H1 (cell line): ENCODE data around the gene RPS5. TPM values are rescaled to one million over a fixed set of nuclear protein-coding genes. Genes with fewer than 3 reads are reported as not detected.

Experiments
- CTCF ChIA-PET: fragments of 300-600 bp; sonication (Branson Sonifier 250); formaldehyde crosslinking; loops from one replicate; lab custom pipeline; 2021; ENCODE audit not compliant: partially characterized antibody; lab: Charles Lee
- POLR2A ChIA-PET: fragments of 300-600 bp; sonication (Branson Sonifier 250); formaldehyde crosslinking; loops from one replicate; lab custom pipeline; 2021; ENCODE audit warnings: inconsistent platforms; ENCODE audit not compliant: partially characterized antibody; lab: Charles Lee
- DNase-seq, 2 experiments: peaks; one replicate each; pipeline versions ENCODE4 v3.0.0 to v3.0.0-alpha.2; 2010 to 2022; ENCODE audit warnings: low spot score in 2 of 2, low read depth in 1 of 2, mixed read lengths in 1 of 2
- FAIRE-seq: peaks from 2 replicates; lab custom pipeline; 2011; peaks lifted over from hg19 to GRCh38; lab: Jason Lieb, UNC
- H2AFZ ChIP-seq: 2 replicates; pipeline ENCODE4 v1.8.1; 2012; ENCODE audit warnings: low read length, inconsistent platforms
- H2AK5ac ChIP-seq: 2 replicates; pipeline ENCODE4 v1.6.1; 2013; ENCODE audit warnings: low read depth, low read length
- H2BK120ac ChIP-seq: replicated peaks from 2 replicates; pipeline ENCODE3; 2013; ENCODE audit warnings: low read depth, low read length, inconsistent platforms
- H2BK12ac ChIP-seq: 2 replicates; pipeline ENCODE4 v1.6.1; 2013; ENCODE audit warnings: low read depth, low read length
- H2BK15ac ChIP-seq: 2 replicates; pipeline ENCODE4 v1.6.1; 2013; ENCODE audit warnings: low read length
- H2BK20ac ChIP-seq: 2 replicates; pipeline ENCODE4 v1.6.1; 2013; ENCODE audit warnings: low read length
- H2BK5ac ChIP-seq: 2 replicates; pipeline ENCODE4 v1.6.1; 2013; ENCODE audit warnings: low read depth, low read length
- H3K14ac ChIP-seq: 2 replicates; pipeline ENCODE4 v1.6.1; 2013; ENCODE audit warnings: inconsistent platforms; ENCODE audit not compliant: insufficient read length
- H3K18ac ChIP-seq: 2 replicates; pipeline ENCODE4 v1.6.1; 2013; ENCODE audit warnings: low read length; ENCODE audit errors: extremely low read depth
- H3K23ac ChIP-seq: 2 replicates; pipeline ENCODE4 v1.6.1; 2013; ENCODE audit warnings: inconsistent platforms; ENCODE audit not compliant: insufficient read length
- H3K23me2 ChIP-seq: 2 replicates; pipeline ENCODE4 v1.6.1; 2013; ENCODE audit warnings: low read depth, low read length
- H3K27ac ChIP-seq: 2 replicates; pipeline ENCODE4 v1.6.1; 2011; ENCODE audit warnings: low read depth, low read length, inconsistent platforms
- H3K27me3 ChIP-seq, 4 experiments: replicated peaks in 1 of 4; 1 replicate in 1 of 4; 2 replicates in 3 of 4; pipeline versions ENCODE4 v1.6.1 to v1.8.1; 2011 to 2013; ENCODE audit warnings: low read length in 3 of 4, mild to moderate bottlenecking in 3 of 4, inconsistent platforms in 2 of 4, mixed read lengths in 2 of 4, moderate library complexity in 1 of 4; ENCODE audit not compliant: control insufficient read depth in 3 of 4, insufficient read depth in 3 of 4; ENCODE audit errors: extremely low read depth in 1 of 4
- H3K36me3 ChIP-seq, 4 experiments: 2 replicates each; pipeline versions ENCODE4 v1.6.1 to v1.8.1; 2011 to 2013; ENCODE audit warnings: mild to moderate bottlenecking in 4 of 4, low read length in 3 of 4, moderate library complexity in 2 of 4, control low read depth in 1 of 4, inconsistent platforms in 1 of 4; ENCODE audit not compliant: insufficient read depth in 4 of 4, control insufficient read depth in 2 of 4
- H3K4ac ChIP-seq: replicated peaks from 2 replicates; pipeline ENCODE3; 2013; ENCODE audit warnings: low read length, low read depth, mixed read lengths, inconsistent platforms; ENCODE audit not compliant: insufficient read length
- H3K4me1 ChIP-seq, 4 experiments: replicated peaks in 1 of 4; 1 replicate in 1 of 4; 2 replicates in 3 of 4; pipeline versions ENCODE4 v1.6.1 to v1.8.1; 2011 to 2013; ENCODE audit warnings: low read length in 3 of 4, inconsistent platforms in 2 of 4, mixed read lengths in 1 of 4; ENCODE audit not compliant: insufficient read depth in 4 of 4, control insufficient read depth in 3 of 4
- H3K4me2 ChIP-seq, 2 experiments: 2 replicates each; pipeline versions ENCODE4 v1.6.1 to v1.8.1; 2011 to 2013; ENCODE audit warnings: low read depth in 2 of 2, low read length in 2 of 2, control low read depth in 1 of 2, inconsistent platforms in 1 of 2, mild to moderate bottlenecking in 1 of 2; ENCODE audit not compliant: insufficient read depth in 1 of 2
- H3K4me3 ChIP-seq, 4 experiments: fragments of 200-600, 300-600 bp in 1 of 4; sonication (generic), shearing (Covaris generic), sonication (Bioruptor Twin) in 1 of 4; 2 replicates each; pipeline versions ENCODE4 v1.5.1 to v1.8.1; 2011 to 2016; ENCODE audit warnings: low read length in 4 of 4, low read depth in 3 of 4, control low read depth in 2 of 4, inconsistent platforms in 2 of 4, mild to moderate bottlenecking in 2 of 4, mixed read lengths in 1 of 4, moderate library complexity in 1 of 4; ENCODE audit not compliant: insufficient read depth in 2 of 4; ENCODE audit errors: extremely low read depth in 1 of 4
- H3K56ac ChIP-seq: replicated peaks from 2 replicates; pipeline ENCODE3; 2013; ENCODE audit warnings: low read depth, mild to moderate bottlenecking, mixed read lengths, low read length, inconsistent platforms; ENCODE audit not compliant: insufficient read length
- H3K79me1 ChIP-seq: 2 replicates; pipeline ENCODE4 v1.6.1; 2013; ENCODE audit warnings: low read depth, low read length, control low read depth
- H3K79me2 ChIP-seq, 2 experiments: 2 replicates each; pipeline versions ENCODE4 v1.6.1 to v1.8.1; 2012 to 2013; ENCODE audit warnings: low read length in 2 of 2, mild to moderate bottlenecking in 2 of 2, inconsistent platforms in 1 of 2; ENCODE audit not compliant: insufficient read depth in 2 of 2, control insufficient read depth in 1 of 2
- H3K9ac ChIP-seq, 4 experiments: replicated peaks in 1 of 4; 1 replicate in 1 of 4; 2 replicates in 3 of 4; pipeline versions ENCODE4 v1.6.1 to v1.8.1; 2011 to 2013; ENCODE audit warnings: low read depth in 3 of 4, low read length in 3 of 4, control low read depth in 2 of 4, mild to moderate bottlenecking in 2 of 4, moderate library complexity in 2 of 4, inconsistent platforms in 1 of 4; ENCODE audit errors: extremely low read depth in 1 of 4
- H3K9me3 ChIP-seq, 2 experiments: 2 replicates each; pipeline versions ENCODE4 v1.6.1 to v1.8.1; 2012 to 2013; ENCODE audit warnings: mild to moderate bottlenecking in 2 of 2, moderate library complexity in 2 of 2, control low read depth in 1 of 2, inconsistent platforms in 1 of 2, low read depth in 1 of 2, low read length in 1 of 2, mixed read lengths in 1 of 2; ENCODE audit not compliant: insufficient read depth in 2 of 2
- H4K20me1 ChIP-seq, 2 experiments: replicated peaks in 1 of 2; 2 replicates each; pipeline versions ENCODE3 to v1.8.1; 2011 to 2013; ENCODE audit warnings: inconsistent platforms in 2 of 2, low read length in 2 of 2, mild to moderate bottlenecking in 1 of 2; ENCODE audit not compliant: insufficient read depth in 2 of 2, control insufficient read depth in 1 of 2
- H4K5ac ChIP-seq: 2 replicates; pipeline ENCODE4 v1.6.1; 2013; ENCODE audit warnings: low read length, low read depth, mixed read lengths, inconsistent platforms; ENCODE audit not compliant: insufficient read length
- H4K8ac ChIP-seq: 2 replicates; pipeline ENCODE4 v1.8.0; 2013; ENCODE audit warnings: mild to moderate bottlenecking, moderate library complexity, low read length, inconsistent platforms; ENCODE audit not compliant: insufficient read depth; ENCODE audit errors: extremely low read depth
- H4K91ac ChIP-seq: replicated peaks from 2 replicates; pipeline ENCODE3; 2013; ENCODE audit warnings: low read length, mixed read lengths, inconsistent platforms; ENCODE audit not compliant: insufficient read length
- RXRA ChIP-seq: IDR thresholded peaks from 2 replicates; pipeline ENCODE4 v1.6.1; 2011; ENCODE audit warnings: low read depth, mild to moderate bottlenecking, low read length, moderate library complexity; ENCODE audit not compliant: insufficient read depth
- YY1 ChIP-seq: IDR thresholded peaks from 2 replicates; pipeline ENCODE4 v1.6.1; 2011; ENCODE audit warnings: low read depth, mild to moderate bottlenecking, low read length
- polyA plus RNA-seq, 7 experiments: library from polyadenylated mRNA; depleted of rRNA in 3 of 7; stranded (reverse) in 5 of 7; unstranded in 2 of 7; fragments of >200 nt in 5 of 7; fragments of 200-250 nt in 2 of 7; gene quantifications; 1 replicate in 5 of 7; 2 replicates in 1 of 7; 4 replicates in 1 of 7; pipeline versions ENCODE4 v1.2.1 to v1.2.3, GENCODE V29; 2011 to 2013; ENCODE audit warnings: missing spikeins in 2 of 7, mixed read lengths in 2 of 7
- total RNA-seq: library from RNA; stranded (reverse); fragmentation: NEBNext Ultra II Directional; extraction: Animal tissue kit (Norgen Biotek cat#: 25700); gene quantifications from 2 replicates; pipeline ENCODE4 v1.2.1, GENCODE V29; 2021

Gene RPS5
- total and polyA plus RNA-seq, 2 of the 8 experiments (the other 6 are each of a cell fraction or from before 2014, with no cell fraction given), result 1,557 to 5,731 TPM

DNA sequence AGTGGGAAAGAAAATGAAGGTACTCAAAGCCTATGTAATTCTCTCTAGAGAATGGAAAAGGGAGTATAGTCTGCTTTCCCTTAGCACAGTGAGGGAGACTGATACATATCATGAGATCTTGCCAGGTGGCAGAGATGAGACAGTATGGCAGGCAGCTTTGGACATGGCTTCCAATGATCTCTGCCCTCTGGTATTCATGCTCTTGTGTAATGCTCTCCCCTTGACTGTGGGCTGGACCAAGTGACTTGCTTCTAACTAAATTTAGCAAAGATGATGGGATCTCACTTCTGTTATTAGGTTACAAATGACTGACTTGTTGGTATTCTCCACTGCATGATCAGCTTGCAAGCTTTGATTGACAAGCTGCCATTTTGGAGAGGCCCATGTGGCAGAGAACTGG, 42.7 kb downstream of the RPS5 start:
- Histone ChIP-seq H4K5ac (no peak overlapping the region), H3K27ac (no peak overlapping the region), H3K14ac (no peak overlapping the region), H2BK15ac (no peak overlapping the region), H3K79me1 (no peaks in the 10 kb centered on the region), H3K4me3 (no peak overlapping the region), H3K36me3 (peaks cover 6 to 34% (median 21%) of the 10 kb centered on the region in 4 experiments; a peak in 7 of 8 replicates), H3K4me2 (no peak overlapping the region), H3K23me2 (no peaks in the 10 kb centered on the region), H2BK5ac (no peak overlapping the region), H4K20me1 (no peaks in the 10 kb centered on the region), H3K79me2 (no peaks in the 10 kb centered on the region; a peak in 1 of 4 replicates), H3K56ac (no peak overlapping the region), H3K23ac (no peak overlapping the region), H3K27me3 (no peaks in the 10 kb centered on the region), H3K4me1 (no peaks in the 10 kb centered on the region), H3K9me3 (peaks cover 78 to 88% of the 10 kb centered on the region in 2 experiments), H4K8ac (no peak overlapping the region), H3K9ac (no peak overlapping the region), H3K4ac (no peak overlapping the region), H4K91ac (no peak overlapping the region), H2BK120ac (no peak overlapping the region), H2AFZ (no peak overlapping the region), H2BK12ac (no peak overlapping the region), H2AK5ac (no peak overlapping the region), H3K18ac (no peak overlapping the region), H2BK20ac (no peak overlapping the region)
- CTCF ChIA-PET, result interaction anchor here (1.0 to 1.4 kb wide), 2 partner anchors 38 to 151 kb away, joined by 3 read pairs; no protein-coding TSS in a partner anchor
- no peak for FAIRE-seq
- POLR2A ChIA-PET, result interaction anchor here (0.8 to 1.7 kb wide), 2 partner anchors 17 to 34 kb away, joined by 3 read pairs; partner anchors contain the start of gene RNF225
- no peak for DNase-seq
- TF ChIP-seq RXRA (no peak), YY1 (no peak)
